Left ventricle myocardium inferior (tissue), 1 donor: ENCODE results near the gene CENPA. TPM values are rescaled to one million over a fixed set of nuclear protein-coding genes. Genes with fewer than 3 reads are reported as not detected.

ENCODE experiments used
- DNase-seq: peaks from one replicate; pipeline ENCODE4 v3.0.0-alpha.2; 2020
- H3K27ac ChIP-seq: fragments of 200-600 bp; replicated peaks from 2 replicates; pipeline ENCODE4 v1.8.0; 2021
- H3K27me3 ChIP-seq: fragments of 200-600 bp; 2 replicates; pipeline ENCODE4 v1.8.0; 2021; ENCODE audit warnings: low read depth
- H3K36me3 ChIP-seq: fragments of 200-600 bp; 2 replicates; pipeline ENCODE4 v1.8.0; 2021
- H3K4me1 ChIP-seq: fragments of 200-600 bp; 2 replicates; pipeline ENCODE4 v1.8.0; 2021
- H3K4me3 ChIP-seq: fragments of 200-600 bp; 2 replicates; pipeline ENCODE4 v1.8.0; 2021; ENCODE audit warnings: mild to moderate bottlenecking, moderate library complexity
- H3K9me3 ChIP-seq: fragments of 200-600 bp; replicated peaks from 2 replicates; pipeline ENCODE4 v1.8.0; 2021
- CTCF ChIP-seq: fragments of 200-600 bp; IDR thresholded peaks from 2 replicates; pipeline ENCODE4 v1.8.0; 2021; ENCODE audit warnings: antibody characterized with exemption, mild to moderate bottlenecking, borderline replicate concordance
- intact Hi-C: fragments of 100-400 bp; cut with micrococcal nuclease; formaldehyde crosslinking; loops from one replicate; pipeline ENCODE4 v1.11.0; 2022
- total RNA-seq: library from RNA; stranded (reverse); fragmentation: NEBNext Ultra II Directional; extraction: Animal tissue kit (Norgen Biotek cat#: 25700); gene quantifications from one replicate; pipeline ENCODE4 v1.2.1, GENCODE V29; 2021
- donor health status: DM: no; HTN: yes; CAD: no; lungs with severe emphysema.

The CENPA gene
- total RNA-seq, 1 donor from 2014 or later = 2.5 TPM

GRCh38 chr2:26805241-26805676, 19.4 kb downstream of the CENPA start:
- Histone ChIP-seq H3K4me1 (no peaks in the 10 kb centered on the region), H3K4me3 (no peak overlapping the region), H3K9me3 (no peaks in the 10 kb centered on the region), H3K27ac (no peak overlapping the region), H3K27me3 (peaks cover 3% of the 10 kb centered on the region), H3K36me3 (no peaks in the 10 kb centered on the region)
- TF ChIP-seq CTCF = no peak
- no peak for DNase-seq
- intact Hi-C loops = no loop called here

- Histone ChIP-seq H3K4me1 (no peaks in the 10 kb centered on the region), H3K9me3 (no peaks in the 10 kb centered on the region), H3K27ac (no peak overlapping the region), H3K4me3 (no peak overlapping the region), H3K36me3 (no peaks in the 10 kb centered on the region), H3K27me3 (peaks cover 30% of the 10 kb centered on the region)
- intact Hi-C loops = no loop called here
- TF ChIP-seq CTCF = no peak
- no peak for DNase-seq
Measured at GRCh38 chr2:26807788-26808460, 22.1 kb downstream of the CENPA start.

- Histone ChIP-seq H3K27ac (no peak overlapping the region), H3K4me1 (no peaks in the 10 kb centered on the region), H3K36me3 (no peaks in the 10 kb centered on the region), H3K4me3 (no peak overlapping the region), H3K9me3 (no peaks in the 10 kb centered on the region), H3K27me3 (peaks cover 42% of the 10 kb centered on the region)
- TF ChIP-seq CTCF = no peak
- DNase-seq = no peak
- intact Hi-C loops = no loop called here
Measured at GRCh38 chr2:26809211-26809610, 23.4 kb downstream of the CENPA start.

- peaks cover 48% of the 10 kb centered on the region for H3K27me3 ChIP-seq
- intact Hi-C loops = no loop called here
- TF ChIP-seq CTCF = no peak
- no peak overlapping the region for H3K27ac ChIP-seq
- H3K4me1 ChIP-seq = no peaks in the 10 kb centered on the region
- H3K36me3 ChIP-seq = no peaks in the 10 kb centered on the region
- DNase-seq = no peak
- H3K9me3 ChIP-seq = no peaks in the 10 kb centered on the region
- no peak overlapping the region for H3K4me3 ChIP-seq
Measured at GRCh38 chr2:26809876-26810577, 24.2 kb downstream of the CENPA start.

- peaks cover 53% of the 10 kb centered on the region for H3K27me3 ChIP-seq
- no peaks in the 10 kb centered on the region for H3K4me1 ChIP-seq
- intact Hi-C loops = no loop called here
- no peak for DNase-seq
- TF ChIP-seq CTCF = no peak
- H3K9me3 ChIP-seq = no peaks in the 10 kb centered on the region
- H3K27ac ChIP-seq = no peak overlapping the region
- H3K4me3 ChIP-seq = no peak overlapping the region
- no peaks in the 10 kb centered on the region for H3K36me3 ChIP-seq
Measured at GRCh38 chr2:26811261-26811660, 25.4 kb downstream of the CENPA start.
